Endothelial cell (in vitro differentiated cells): ENCODE data around the gene ANO6. TPM values are rescaled to one million over a fixed set of nuclear protein-coding genes. Genes with fewer than 3 reads are reported as not detected.
"Not testable (repeated sequence)": the region's sequence is repeated elsewhere in the genome, so short reads cannot be mapped to it uniquely, and the experiment has no call there.

Experiments used
- DNase-seq: peaks from one replicate; pipeline ENCODE4 v3.0.0; 2021; ENCODE audit warnings: low spot score
- H3K27ac Mint-ChIP-seq: one replicate; pipeline ENCODE4 v1.8.0; 2021; ENCODE audit warnings: mixed read lengths, inconsistent platforms; ENCODE audit not compliant: unreplicated experiment
- H3K27me3 Mint-ChIP-seq: one replicate; pipeline ENCODE4 v1.8.0; 2021; ENCODE audit warnings: mild to moderate bottlenecking, moderate library complexity, mixed read lengths, inconsistent platforms; ENCODE audit not compliant: unreplicated experiment
- H3K36me3 Mint-ChIP-seq: one replicate; pipeline ENCODE4 v1.8.0; 2021; ENCODE audit warnings: mild to moderate bottlenecking, low read depth, mixed read lengths, inconsistent platforms; ENCODE audit not compliant: unreplicated experiment
- H3K4me1 Mint-ChIP-seq: one replicate; pipeline ENCODE4 v1.8.0; 2021; ENCODE audit warnings: mild to moderate bottlenecking, mixed read lengths, inconsistent platforms; ENCODE audit not compliant: unreplicated experiment
- H3K4me3 Mint-ChIP-seq: one replicate; pipeline ENCODE4 v1.8.0; 2021; ENCODE audit warnings: mild to moderate bottlenecking, mixed read lengths, inconsistent platforms; ENCODE audit not compliant: unreplicated experiment
- H3K9me3 Mint-ChIP-seq: one replicate; pipeline ENCODE4 v1.8.0; 2021; ENCODE audit warnings: mixed read lengths, inconsistent platforms; ENCODE audit not compliant: unreplicated experiment
- total RNA-seq: library from RNA; stranded (reverse); fragmentation: NEBNext Ultra II Directional; extraction: Animal tissue kit (Norgen Biotek cat#: 25700); gene quantifications from one replicate; pipeline ENCODE4 v1.2.1, GENCODE V29; 2021; ENCODE audit not compliant: unreplicated experiment
- TF ChIP-seq, protein P1 (sequence below): fragments of 200-600 bp; sonication (generic); IDR thresholded peaks from one replicate; pipeline ENCODE4 v1.5.0; 2021; ENCODE audit warnings: antibody characterized with exemption; ENCODE audit not compliant: unreplicated experiment

ANO6 gene
- total RNA-seq, 1 donor from 2014 or later = 50.8 TPM

DNA sequence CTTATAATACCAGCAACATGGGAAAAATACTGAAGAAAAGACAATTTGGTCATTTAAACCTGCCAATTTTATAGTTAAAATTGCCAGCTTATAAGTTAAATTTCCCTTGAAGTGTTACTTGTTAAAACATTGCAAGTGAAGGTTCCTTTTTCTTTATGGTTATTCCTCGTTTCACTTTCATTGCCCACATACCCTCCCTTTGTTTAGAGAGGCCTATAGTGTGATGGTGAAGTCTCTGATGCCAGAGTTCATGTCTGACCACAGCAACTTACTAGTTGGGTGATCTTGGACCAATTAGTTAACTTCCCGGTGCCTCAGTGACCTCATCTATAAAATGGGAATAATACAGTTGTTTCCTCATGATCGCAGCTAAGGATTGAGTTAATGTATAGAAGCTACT lies 173.5 kb downstream of the ANO6 start:
- no peaks in the 10 kb centered on the region for H3K4me1 Mint-ChIP-seq
- no peak overlapping the region for H3K4me3 Mint-ChIP-seq
- peaks cover 2% of the 10 kb centered on the region for H3K27me3 Mint-ChIP-seq
- peaks cover 53% of the 10 kb centered on the region for H3K36me3 Mint-ChIP-seq
- DNase-seq = no peak
- TF ChIP-seq, protein P1, sequence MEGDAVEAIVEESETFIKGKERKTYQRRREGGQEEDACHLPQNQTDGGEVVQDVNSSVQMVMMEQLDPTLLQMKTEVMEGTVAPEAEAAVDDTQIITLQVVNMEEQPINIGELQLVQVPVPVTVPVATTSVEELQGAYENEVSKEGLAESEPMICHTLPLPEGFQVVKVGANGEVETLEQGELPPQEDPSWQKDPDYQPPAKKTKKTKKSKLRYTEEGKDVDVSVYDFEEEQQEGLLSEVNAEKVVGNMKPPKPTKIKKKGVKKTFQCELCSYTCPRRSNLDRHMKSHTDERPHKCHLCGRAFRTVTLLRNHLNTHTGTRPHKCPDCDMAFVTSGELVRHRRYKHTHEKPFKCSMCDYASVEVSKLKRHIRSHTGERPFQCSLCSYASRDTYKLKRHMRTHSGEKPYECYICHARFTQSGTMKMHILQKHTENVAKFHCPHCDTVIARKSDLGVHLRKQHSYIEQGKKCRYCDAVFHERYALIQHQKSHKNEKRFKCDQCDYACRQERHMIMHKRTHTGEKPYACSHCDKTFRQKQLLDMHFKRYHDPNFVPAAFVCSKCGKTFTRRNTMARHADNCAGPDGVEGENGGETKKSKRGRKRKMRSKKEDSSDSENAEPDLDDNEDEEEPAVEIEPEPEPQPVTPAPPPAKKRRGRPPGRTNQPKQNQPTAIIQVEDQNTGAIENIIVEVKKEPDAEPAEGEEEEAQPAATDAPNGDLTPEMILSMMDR = no peak
- H3K9me3 Mint-ChIP-seq = no peaks in the 10 kb centered on the region
- no peak overlapping the region for H3K27ac Mint-ChIP-seq

- not testable (repeated sequence) for DNase-seq, H3K27ac Mint-ChIP-seq, H3K27me3 Mint-ChIP-seq, H3K9me3 Mint-ChIP-seq, H3K4me1 Mint-ChIP-seq, H3K4me3 Mint-ChIP-seq
- peaks cover 40% of the 10 kb centered on the region for H3K36me3 Mint-ChIP-seq
Observed at GRCh38 chr12:45397499-45397898, 181.6 kb downstream of the ANO6 start.

DNA sequence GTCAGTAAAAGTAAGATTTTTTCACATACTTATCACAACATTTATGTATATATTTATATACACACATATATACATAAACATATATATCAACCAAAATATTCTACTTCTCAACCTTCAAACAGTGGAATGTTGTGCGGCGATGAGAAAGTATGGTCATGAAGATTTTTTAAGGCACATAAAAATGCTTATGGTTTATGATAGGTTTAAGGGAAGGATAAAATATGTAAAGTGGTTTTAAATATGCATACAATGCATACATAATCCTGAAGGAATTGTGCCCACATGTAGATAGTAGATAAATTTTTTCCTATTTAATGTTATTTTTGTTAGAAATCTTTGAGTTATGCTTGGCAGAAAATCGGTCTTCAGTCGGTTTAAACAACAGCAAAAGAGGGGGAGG lies 182.7 kb downstream of the ANO6 start:
- Mint-ChIP-seq H3K27me3 (peaks cover 2% of the 10 kb centered on the region), H3K4me1 (no peaks in the 10 kb centered on the region), H3K36me3 (peaks cover 31% of the 10 kb centered on the region), H3K27ac (no peak overlapping the region), H3K4me3 (no peak overlapping the region), H3K9me3 (peaks cover 4% of the 10 kb centered on the region)
- TF ChIP-seq, protein P1 = no peak
- DNase-seq = no peak

DNA sequence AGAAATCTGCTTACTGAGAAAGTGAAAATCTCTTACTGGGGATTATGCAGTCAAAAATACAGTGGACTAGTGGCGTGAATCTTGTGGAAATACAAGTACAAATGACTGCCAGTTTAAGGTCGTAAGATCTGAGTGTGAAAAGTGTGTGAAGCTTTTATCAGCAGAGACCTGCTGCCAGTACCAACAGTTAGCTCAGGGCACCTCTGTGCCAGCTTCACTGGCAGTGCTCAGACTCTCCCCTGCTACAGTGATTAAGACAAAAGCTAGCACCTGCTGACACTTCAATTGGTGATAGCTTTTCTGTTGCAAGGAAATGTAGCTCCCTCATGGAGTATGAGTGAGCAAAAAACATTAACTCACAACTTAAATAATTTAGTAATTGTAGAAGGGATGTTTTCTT lies 185.1 kb downstream of the ANO6 start:
- DNase-seq = no peak
- peaks cover 21% of the 10 kb centered on the region for H3K36me3 Mint-ChIP-seq
- H3K27ac Mint-ChIP-seq = no peak overlapping the region
- peaks cover 2% of the 10 kb centered on the region for H3K27me3 Mint-ChIP-seq
- H3K9me3 Mint-ChIP-seq = peaks cover 4% of the 10 kb centered on the region
- H3K4me1 Mint-ChIP-seq = no peaks in the 10 kb centered on the region
- TF ChIP-seq, protein P1 = no peak
- H3K4me3 Mint-ChIP-seq = no peak overlapping the region

- no peak overlapping the region for H3K27ac Mint-ChIP-seq
- H3K4me1 Mint-ChIP-seq = no peaks in the 10 kb centered on the region
- DNase-seq = no peak
- H3K9me3 Mint-ChIP-seq = no peaks in the 10 kb centered on the region
- TF ChIP-seq, protein P1 = no peak
- peaks cover 2% of the 10 kb centered on the region for H3K27me3 Mint-ChIP-seq
- H3K36me3 Mint-ChIP-seq = peaks cover 16% of the 10 kb centered on the region
- H3K4me3 Mint-ChIP-seq = no peak overlapping the region
Observed at GRCh38 chr12:45402288-45402687, 186.4 kb downstream of the ANO6 start.
